ENCODE measurements around the gene CCDC18.

DNA sequence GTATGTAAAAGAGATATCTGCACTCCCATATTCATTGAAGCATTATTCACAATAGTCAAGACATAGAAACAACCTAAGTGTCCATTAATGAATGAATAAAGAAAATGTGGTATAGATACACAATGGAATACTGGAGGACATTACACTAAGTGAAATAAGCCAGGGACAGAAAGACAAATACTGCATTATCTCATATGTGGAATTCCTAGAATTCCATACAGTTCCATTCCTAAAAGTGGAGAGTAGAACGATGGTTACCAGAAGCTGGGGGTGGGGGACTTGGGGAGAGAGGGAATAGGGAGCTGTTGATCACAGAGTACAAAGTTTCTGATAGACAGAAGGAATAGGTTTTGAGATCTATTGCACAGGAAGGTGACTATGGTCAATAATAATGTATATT lies 7.7 kb upstream of the CCDC18 start:
- TF ChIP-seq, protein P1, sequence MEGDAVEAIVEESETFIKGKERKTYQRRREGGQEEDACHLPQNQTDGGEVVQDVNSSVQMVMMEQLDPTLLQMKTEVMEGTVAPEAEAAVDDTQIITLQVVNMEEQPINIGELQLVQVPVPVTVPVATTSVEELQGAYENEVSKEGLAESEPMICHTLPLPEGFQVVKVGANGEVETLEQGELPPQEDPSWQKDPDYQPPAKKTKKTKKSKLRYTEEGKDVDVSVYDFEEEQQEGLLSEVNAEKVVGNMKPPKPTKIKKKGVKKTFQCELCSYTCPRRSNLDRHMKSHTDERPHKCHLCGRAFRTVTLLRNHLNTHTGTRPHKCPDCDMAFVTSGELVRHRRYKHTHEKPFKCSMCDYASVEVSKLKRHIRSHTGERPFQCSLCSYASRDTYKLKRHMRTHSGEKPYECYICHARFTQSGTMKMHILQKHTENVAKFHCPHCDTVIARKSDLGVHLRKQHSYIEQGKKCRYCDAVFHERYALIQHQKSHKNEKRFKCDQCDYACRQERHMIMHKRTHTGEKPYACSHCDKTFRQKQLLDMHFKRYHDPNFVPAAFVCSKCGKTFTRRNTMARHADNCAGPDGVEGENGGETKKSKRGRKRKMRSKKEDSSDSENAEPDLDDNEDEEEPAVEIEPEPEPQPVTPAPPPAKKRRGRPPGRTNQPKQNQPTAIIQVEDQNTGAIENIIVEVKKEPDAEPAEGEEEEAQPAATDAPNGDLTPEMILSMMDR (IDR thresholded peaks at IDR 0.05) = no peak
- no peak for TF ChIP-seq EP300 (IDR thresholded peaks at IDR 0.05)
